Stimulated activated naive CD8-positive, alpha-beta T cell treated with anti-CD3 and anti-CD28 coated beads, Interleukin-15, amount 100 ng/mL, for 72 hours (primary cell): ENCODE data around the gene SIL1.

Experiments
- ATAC-seq: fragments of 150-1000 bp; cut with Tn5 transposase; 2 replicates; pipeline ENCODE4 v1.10.0; 2021; ENCODE audit warnings: mild to moderate bottlenecking, moderate library complexity
- DNase-seq, 2 donors: peaks; one replicate each; pipeline ENCODE4 v3.0.0; 2021 to 2022
- H3K27ac Mint-ChIP-seq, 2 donors: one replicate each; pipeline ENCODE4 v1.8.0; 2022; ENCODE audit warnings: mild to moderate bottlenecking in 2 of 2, mixed read lengths in 2 of 2, moderate library complexity in 2 of 2
- H3K27me3 Mint-ChIP-seq: one replicate; pipeline ENCODE4 v1.8.0; 2022; ENCODE audit warnings: mixed read lengths
- H3K4me1 Mint-ChIP-seq: one replicate; pipeline ENCODE4 v1.8.0; 2022; ENCODE audit warnings: mild to moderate bottlenecking, mixed read lengths
- H3K4me3 Mint-ChIP-seq, 2 donors: one replicate each; pipeline ENCODE4 v1.8.0; 2022; ENCODE audit warnings: mild to moderate bottlenecking in 2 of 2, mixed read lengths in 2 of 2, moderate library complexity in 1 of 2
- H3K9me3 Mint-ChIP-seq, 2 donors: one replicate each; pipeline ENCODE4 v1.8.0; 2022; ENCODE audit warnings: mixed read lengths in 2 of 2

Gene SIL1

GRCh38 chr5:139146809-139147482 is 51.2 kb downstream of the SIL1 start:
- DNase-seq (no peak), ATAC-seq (peak; percentile 81)
- Mint-ChIP-seq H3K27ac (no peak overlapping the region), H3K4me1 (peaks cover 59% of the 10 kb centered on the region), H3K9me3 (no peaks in the 10 kb centered on the region), H3K4me3 (no peak overlapping the region), H3K27me3 (no peaks in the 10 kb centered on the region)

GRCh38 chr5:139141446-139142204 is 56.5 kb downstream of the SIL1 start:
- DNase-seq = no peak
- Mint-ChIP-seq H3K9me3 (no peaks in the 10 kb centered on the region), H3K4me1 (peaks cover 41% of the 10 kb centered on the region), H3K27ac (no peak overlapping the region), H3K4me3 (no peak overlapping the region), H3K27me3 (no peaks in the 10 kb centered on the region)
- ATAC-seq = no peak

GRCh38 chr5:139140591-139141071 is 57.5 kb downstream of the SIL1 start:
- DNase-seq = no peak
- H3K4me1 Mint-ChIP-seq = peaks cover 41% of the 10 kb centered on the region
- H3K27me3 Mint-ChIP-seq = no peaks in the 10 kb centered on the region
- no peak overlapping the region for H3K27ac Mint-ChIP-seq
- no peak for ATAC-seq
- H3K9me3 Mint-ChIP-seq = no peaks in the 10 kb centered on the region
- no peak overlapping the region for H3K4me3 Mint-ChIP-seq

- DNase-seq = no peak
- H3K9me3 Mint-ChIP-seq = no peaks in the 10 kb centered on the region
- H3K27me3 Mint-ChIP-seq = no peaks in the 10 kb centered on the region
- no peak for ATAC-seq
- H3K27ac Mint-ChIP-seq = no peak overlapping the region
- H3K4me1 Mint-ChIP-seq = peaks cover 28% of the 10 kb centered on the region
- no peak overlapping the region for H3K4me3 Mint-ChIP-seq
Measured at GRCh38 chr5:139138809-139139208, 59.4 kb downstream of the SIL1 start.

GRCh38 chr5:139138109-139138508 is 60.1 kb downstream of the SIL1 start:
- no peak overlapping the region for H3K27ac Mint-ChIP-seq

GRCh38 chr5:139137697-139138096 is 60.5 kb downstream of the SIL1 start:
- DNase-seq (no peak), ATAC-seq (no peak)
- no peak overlapping the region for H3K27ac Mint-ChIP-seq
- no peak overlapping the region for H3K4me3 Mint-ChIP-seq
- H3K4me1 Mint-ChIP-seq = peaks cover 24% of the 10 kb centered on the region
- no peaks in the 10 kb centered on the region for H3K9me3 Mint-ChIP-seq
- no peaks in the 10 kb centered on the region for H3K27me3 Mint-ChIP-seq

More at GRCh38 chr5:139138109-139138508, 60.1 kb downstream of the SIL1 start:
- ATAC-seq = no peak
- H3K27me3 Mint-ChIP-seq = no peaks in the 10 kb centered on the region
- H3K4me3 Mint-ChIP-seq = no peak overlapping the region
- H3K9me3 Mint-ChIP-seq = no peaks in the 10 kb centered on the region
- H3K4me1 Mint-ChIP-seq = peaks cover 24% of the 10 kb centered on the region
- DNase-seq = no peak

- H3K27ac Mint-ChIP-seq = no peak overlapping the region
- DNase-seq (no peak), ATAC-seq (no peak)
- H3K9me3 Mint-ChIP-seq = no peaks in the 10 kb centered on the region
- no peaks in the 10 kb centered on the region for H3K27me3 Mint-ChIP-seq
- H3K4me3 Mint-ChIP-seq = no peak overlapping the region
- peaks cover 23% of the 10 kb centered on the region for H3K4me1 Mint-ChIP-seq
Measured at GRCh38 chr5:139134906-139135305, 63.3 kb downstream of the SIL1 start.

- Mint-ChIP-seq H3K4me1 (peaks cover 12% of the 10 kb centered on the region), H3K27me3 (no peaks in the 10 kb centered on the region), H3K9me3 (no peaks in the 10 kb centered on the region), H3K4me3 (no peak overlapping the region), H3K27ac (no peak overlapping the region)
- DNase-seq = no peak
- no peak for ATAC-seq
Measured at GRCh38 chr5:139133282-139133681, 64.9 kb downstream of the SIL1 start.

- H3K9me3 Mint-ChIP-seq = no peaks in the 10 kb centered on the region
- ATAC-seq (no peak), DNase-seq (no peak)
- no peaks in the 10 kb centered on the region for H3K27me3 Mint-ChIP-seq
- peaks cover 9% of the 10 kb centered on the region for H3K4me1 Mint-ChIP-seq
- H3K4me3 Mint-ChIP-seq = no peak overlapping the region
- no peak overlapping the region for H3K27ac Mint-ChIP-seq
Measured at GRCh38 chr5:139132515-139132914, 65.7 kb downstream of the SIL1 start.

- peaks cover 9% of the 10 kb centered on the region for H3K4me1 Mint-ChIP-seq
- H3K27me3 Mint-ChIP-seq = no peaks in the 10 kb centered on the region
- H3K27ac Mint-ChIP-seq = no peak overlapping the region
Measured at GRCh38 chr5:139131921-139132432, 66.2 kb downstream of the SIL1 start.

GRCh38 chr5:139131465-139131864 is 66.7 kb downstream of the SIL1 start:
- no peaks in the 10 kb centered on the region for H3K9me3 Mint-ChIP-seq
- no peak overlapping the region for H3K4me3 Mint-ChIP-seq
- H3K4me1 Mint-ChIP-seq = peaks cover 9% of the 10 kb centered on the region
- DNase-seq (no peak), ATAC-seq (no peak)
- no peaks in the 10 kb centered on the region for H3K27me3 Mint-ChIP-seq
- H3K27ac Mint-ChIP-seq = no peak overlapping the region

More at GRCh38 chr5:139131921-139132432, 66.2 kb downstream of the SIL1 start:
- Mint-ChIP-seq H3K9me3 (no peaks in the 10 kb centered on the region), H3K4me3 (no peak overlapping the region)
- no peak for ATAC-seq
- no peak for DNase-seq

GRCh38 chr5:139131062-139131461 is 67.1 kb downstream of the SIL1 start:
- DNase-seq (no peak), ATAC-seq (no peak)
- Mint-ChIP-seq H3K9me3 (no peaks in the 10 kb centered on the region), H3K4me3 (no peak overlapping the region), H3K4me1 (peaks cover 9% of the 10 kb centered on the region), H3K27me3 (no peaks in the 10 kb centered on the region), H3K27ac (no peak overlapping the region)

GRCh38 chr5:139130214-139130613 is 68.0 kb downstream of the SIL1 start:
- no peak for DNase-seq
- Mint-ChIP-seq H3K27me3 (no peaks in the 10 kb centered on the region), H3K9me3 (no peaks in the 10 kb centered on the region), H3K27ac (no peak overlapping the region), H3K4me3 (no peak overlapping the region), H3K4me1 (peaks cover 9% of the 10 kb centered on the region)
- ATAC-seq = no peak

GRCh38 chr5:139126711-139127111 is 71.5 kb downstream of the SIL1 start:
- H3K27ac Mint-ChIP-seq = peak overlapping the region in 1 of 2 donors; percentile 57
- no peak overlapping the region for H3K4me3 Mint-ChIP-seq
- ATAC-seq = no peak

GRCh38 chr5:139125991-139126390 is 72.2 kb downstream of the SIL1 start:
- Mint-ChIP-seq H3K4me3 (no peak overlapping the region), H3K9me3 (no peaks in the 10 kb centered on the region), H3K27ac (no peak overlapping the region), H3K27me3 (no peaks in the 10 kb centered on the region), H3K4me1 (no peaks in the 10 kb centered on the region)
- DNase-seq = no peak
- no peak for ATAC-seq

More at GRCh38 chr5:139126711-139127111, 71.5 kb downstream of the SIL1 start:
- Mint-ChIP-seq H3K27me3 (no peaks in the 10 kb centered on the region), H3K4me1 (peaks cover under 1% of the 10 kb centered on the region), H3K9me3 (no peaks in the 10 kb centered on the region)
- no peak for DNase-seq
